ENCODE measurements around the gene ANKMY1.

DNA sequence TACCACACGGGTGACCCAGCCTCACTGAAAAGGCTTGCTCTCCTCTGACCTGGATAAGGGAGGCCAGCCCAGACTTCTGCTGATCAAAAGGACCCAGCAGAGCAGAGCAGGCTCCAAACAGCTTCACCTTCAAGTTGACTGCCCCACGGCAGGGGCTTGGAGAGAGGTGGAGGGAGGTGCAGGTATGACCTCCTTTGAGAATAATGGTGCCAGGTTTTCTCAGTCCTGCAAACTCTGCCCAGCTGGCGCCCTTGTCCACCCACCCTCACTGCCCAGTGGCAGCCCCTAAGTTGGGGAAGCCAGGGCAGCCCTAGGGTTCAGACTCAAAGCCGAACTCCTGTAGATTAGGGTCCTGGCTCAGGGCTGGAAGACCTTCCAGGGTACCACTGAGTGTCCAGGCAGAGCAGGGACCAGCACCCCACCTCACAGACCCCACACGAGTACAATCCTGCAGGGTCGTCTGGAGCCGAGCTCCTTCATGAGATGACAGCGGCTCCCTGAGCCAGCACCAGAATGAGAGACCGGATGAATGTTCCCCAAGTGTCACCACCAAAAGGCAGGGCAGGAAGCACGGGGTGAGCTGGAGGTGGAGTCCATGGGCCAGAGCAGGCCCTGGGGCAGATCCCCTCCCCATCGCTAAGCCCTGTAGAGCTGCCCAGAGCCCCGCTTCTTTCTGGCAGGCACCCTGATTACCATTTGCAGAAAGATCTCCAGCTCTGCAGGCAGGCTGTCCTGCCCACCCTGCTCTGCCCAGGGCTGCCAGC is 125.9 kb downstream of the ANKMY1 start:
- TF ChIP-seq, protein P1, sequence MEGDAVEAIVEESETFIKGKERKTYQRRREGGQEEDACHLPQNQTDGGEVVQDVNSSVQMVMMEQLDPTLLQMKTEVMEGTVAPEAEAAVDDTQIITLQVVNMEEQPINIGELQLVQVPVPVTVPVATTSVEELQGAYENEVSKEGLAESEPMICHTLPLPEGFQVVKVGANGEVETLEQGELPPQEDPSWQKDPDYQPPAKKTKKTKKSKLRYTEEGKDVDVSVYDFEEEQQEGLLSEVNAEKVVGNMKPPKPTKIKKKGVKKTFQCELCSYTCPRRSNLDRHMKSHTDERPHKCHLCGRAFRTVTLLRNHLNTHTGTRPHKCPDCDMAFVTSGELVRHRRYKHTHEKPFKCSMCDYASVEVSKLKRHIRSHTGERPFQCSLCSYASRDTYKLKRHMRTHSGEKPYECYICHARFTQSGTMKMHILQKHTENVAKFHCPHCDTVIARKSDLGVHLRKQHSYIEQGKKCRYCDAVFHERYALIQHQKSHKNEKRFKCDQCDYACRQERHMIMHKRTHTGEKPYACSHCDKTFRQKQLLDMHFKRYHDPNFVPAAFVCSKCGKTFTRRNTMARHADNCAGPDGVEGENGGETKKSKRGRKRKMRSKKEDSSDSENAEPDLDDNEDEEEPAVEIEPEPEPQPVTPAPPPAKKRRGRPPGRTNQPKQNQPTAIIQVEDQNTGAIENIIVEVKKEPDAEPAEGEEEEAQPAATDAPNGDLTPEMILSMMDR (IDR thresholded peaks at IDR 0.05; ENCODE audit: insufficient read depth, low read depth, low read length): no peak
- TF ChIP-seq EZH2 (IDR thresholded peaks at IDR 0.05; ENCODE audit: insufficient read depth, low read length): no peak

Data from astrocyte (in vitro differentiated cells and primary cell).